ENCODE measurements around the gene SRD5A1.

DNA sequence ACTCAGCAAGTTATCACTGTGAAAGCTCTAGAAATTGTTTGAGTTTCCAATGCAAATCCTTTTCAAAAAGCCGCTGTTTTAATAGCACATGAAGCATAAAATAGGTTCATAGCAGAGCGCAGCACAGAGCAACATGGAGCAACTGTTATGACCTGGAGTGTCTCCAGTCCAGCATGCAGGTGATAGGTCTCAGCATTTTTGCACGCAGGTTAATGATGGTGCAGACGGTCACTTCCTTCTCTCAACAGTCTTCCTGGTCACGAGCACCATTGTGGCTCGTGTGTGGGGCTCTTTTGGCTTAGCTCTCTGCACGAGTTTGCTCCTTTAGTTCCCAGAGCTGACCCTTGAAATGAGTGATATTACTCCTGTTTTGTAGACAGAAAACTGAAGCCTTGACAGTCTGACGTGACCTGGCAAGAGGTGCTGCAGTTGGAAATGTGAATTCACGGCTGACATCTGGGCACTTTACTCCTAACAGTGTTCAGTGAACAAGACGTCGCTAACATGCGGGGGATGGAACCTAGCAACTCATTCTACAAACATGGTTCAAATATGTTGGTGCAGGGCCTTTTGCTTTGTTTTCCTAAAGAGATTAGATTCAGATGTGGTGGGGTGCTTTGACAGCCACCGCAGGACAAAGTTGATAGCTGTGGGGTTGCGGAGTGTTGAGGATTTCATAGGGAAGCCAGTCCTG lies 90.0 kb downstream of the SRD5A1 start:
- TF ChIP-seq, protein P1, sequence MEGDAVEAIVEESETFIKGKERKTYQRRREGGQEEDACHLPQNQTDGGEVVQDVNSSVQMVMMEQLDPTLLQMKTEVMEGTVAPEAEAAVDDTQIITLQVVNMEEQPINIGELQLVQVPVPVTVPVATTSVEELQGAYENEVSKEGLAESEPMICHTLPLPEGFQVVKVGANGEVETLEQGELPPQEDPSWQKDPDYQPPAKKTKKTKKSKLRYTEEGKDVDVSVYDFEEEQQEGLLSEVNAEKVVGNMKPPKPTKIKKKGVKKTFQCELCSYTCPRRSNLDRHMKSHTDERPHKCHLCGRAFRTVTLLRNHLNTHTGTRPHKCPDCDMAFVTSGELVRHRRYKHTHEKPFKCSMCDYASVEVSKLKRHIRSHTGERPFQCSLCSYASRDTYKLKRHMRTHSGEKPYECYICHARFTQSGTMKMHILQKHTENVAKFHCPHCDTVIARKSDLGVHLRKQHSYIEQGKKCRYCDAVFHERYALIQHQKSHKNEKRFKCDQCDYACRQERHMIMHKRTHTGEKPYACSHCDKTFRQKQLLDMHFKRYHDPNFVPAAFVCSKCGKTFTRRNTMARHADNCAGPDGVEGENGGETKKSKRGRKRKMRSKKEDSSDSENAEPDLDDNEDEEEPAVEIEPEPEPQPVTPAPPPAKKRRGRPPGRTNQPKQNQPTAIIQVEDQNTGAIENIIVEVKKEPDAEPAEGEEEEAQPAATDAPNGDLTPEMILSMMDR (IDR thresholded peaks at IDR 0.05) = no peak
- TF ChIP-seq POLR2AphosphoS5 (IDR thresholded peaks at IDR 0.05; ENCODE audit: low read depth, low read length) = no peak
- TF ChIP-seq, protein P2, sequence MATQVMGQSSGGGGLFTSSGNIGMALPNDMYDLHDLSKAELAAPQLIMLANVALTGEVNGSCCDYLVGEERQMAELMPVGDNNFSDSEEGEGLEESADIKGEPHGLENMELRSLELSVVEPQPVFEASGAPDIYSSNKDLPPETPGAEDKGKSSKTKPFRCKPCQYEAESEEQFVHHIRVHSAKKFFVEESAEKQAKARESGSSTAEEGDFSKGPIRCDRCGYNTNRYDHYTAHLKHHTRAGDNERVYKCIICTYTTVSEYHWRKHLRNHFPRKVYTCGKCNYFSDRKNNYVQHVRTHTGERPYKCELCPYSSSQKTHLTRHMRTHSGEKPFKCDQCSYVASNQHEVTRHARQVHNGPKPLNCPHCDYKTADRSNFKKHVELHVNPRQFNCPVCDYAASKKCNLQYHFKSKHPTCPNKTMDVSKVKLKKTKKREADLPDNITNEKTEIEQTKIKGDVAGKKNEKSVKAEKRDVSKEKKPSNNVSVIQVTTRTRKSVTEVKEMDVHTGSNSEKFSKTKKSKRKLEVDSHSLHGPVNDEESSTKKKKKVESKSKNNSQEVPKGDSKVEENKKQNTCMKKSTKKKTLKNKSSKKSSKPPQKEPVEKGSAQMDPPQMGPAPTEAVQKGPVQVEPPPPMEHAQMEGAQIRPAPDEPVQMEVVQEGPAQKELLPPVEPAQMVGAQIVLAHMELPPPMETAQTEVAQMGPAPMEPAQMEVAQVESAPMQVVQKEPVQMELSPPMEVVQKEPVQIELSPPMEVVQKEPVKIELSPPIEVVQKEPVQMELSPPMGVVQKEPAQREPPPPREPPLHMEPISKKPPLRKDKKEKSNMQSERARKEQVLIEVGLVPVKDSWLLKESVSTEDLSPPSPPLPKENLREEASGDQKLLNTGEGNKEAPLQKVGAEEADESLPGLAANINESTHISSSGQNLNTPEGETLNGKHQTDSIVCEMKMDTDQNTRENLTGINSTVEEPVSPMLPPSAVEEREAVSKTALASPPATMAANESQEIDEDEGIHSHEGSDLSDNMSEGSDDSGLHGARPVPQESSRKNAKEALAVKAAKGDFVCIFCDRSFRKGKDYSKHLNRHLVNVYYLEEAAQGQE (IDR thresholded peaks at IDR 0.05; ENCODE audit: insufficient read depth in 1 of 2, low read depth in 2 of 2, low read length in 1 of 2) = no peak

Data from Panc1 (cell line).